Muscle layer of duodenum (tissue), 2 donors: ENCODE measurements around the gene NUP210.

Experiments
- H3K27ac ChIP-seq: one replicate; pipeline ENCODE4 v1.7.0; 2013; ENCODE audit warnings: mild to moderate bottlenecking, low read length
- H3K27me3 ChIP-seq: one replicate; pipeline ENCODE4 v1.7.0; 2013; ENCODE audit warnings: low read depth, mild to moderate bottlenecking, control low read depth, low read length
- H3K36me3 ChIP-seq, 2 donors: one replicate each; pipeline ENCODE4 v1.7.0; 2013; ENCODE audit warnings: low read length in 2 of 2, control low read depth in 1 of 2, mild to moderate bottlenecking in 1 of 2; ENCODE audit not compliant: insufficient read depth in 2 of 2, control insufficient read depth in 1 of 2
- H3K4me1 ChIP-seq, 2 donors: one replicate each; pipeline ENCODE4 v1.7.0; 2013; ENCODE audit warnings: low read length in 2 of 2, mild to moderate bottlenecking in 2 of 2, control low read depth in 1 of 2, moderate library complexity in 1 of 2; ENCODE audit not compliant: insufficient read depth in 2 of 2, control insufficient read depth in 1 of 2
- H3K4me3 ChIP-seq, 2 donors: one replicate each; pipeline ENCODE4 v1.7.0; 2013; ENCODE audit warnings: low read length in 2 of 2, low read depth in 1 of 2, mild to moderate bottlenecking in 1 of 2
- H3K9me3 ChIP-seq, 2 donors: one replicate each; pipeline ENCODE4 v1.7.0; 2013; ENCODE audit warnings: low read length in 2 of 2, control low read depth in 1 of 2, mild to moderate bottlenecking in 1 of 2; ENCODE audit not compliant: control insufficient read depth in 1 of 2
- donor health status: healthy.

Gene NUP210

DNA sequence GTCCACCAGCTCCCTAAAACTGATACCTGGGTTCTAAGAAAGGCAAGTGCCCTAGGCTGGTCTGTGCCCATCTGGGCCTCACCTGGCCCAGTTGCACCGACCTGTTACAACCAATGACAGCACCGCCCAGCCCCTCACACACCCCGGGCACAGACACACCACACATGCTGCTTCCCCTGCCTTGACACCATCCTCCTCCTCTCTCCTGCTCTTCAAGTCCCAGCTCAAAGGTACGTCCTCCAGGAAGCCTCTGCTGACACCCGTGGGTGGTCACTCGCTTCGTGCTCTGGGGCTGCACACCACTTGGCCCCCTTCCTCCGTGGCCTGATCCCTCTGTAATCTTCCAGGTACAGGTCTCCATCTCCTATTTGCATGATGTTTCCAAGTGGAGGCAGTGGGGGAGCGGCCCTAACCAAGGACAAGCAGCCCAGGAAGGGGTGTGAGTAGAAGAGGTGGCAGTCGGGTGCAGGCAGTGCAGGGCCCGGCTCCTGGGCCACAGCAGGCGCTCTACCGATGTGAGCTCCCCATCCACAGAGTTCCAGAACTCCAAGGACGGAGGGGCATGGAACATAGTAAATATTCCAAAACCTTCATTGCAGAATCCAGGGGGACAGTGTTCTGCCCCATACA, 144.6 kb downstream of the NUP210 start:
- peaks cover 0 to 17% of the 10 kb centered on the region in 2 donors for H3K4me1 ChIP-seq
- H3K27ac ChIP-seq: no peak overlapping the region
- H3K4me3 ChIP-seq: no peak overlapping the region
- no peaks in the 10 kb centered on the region for H3K36me3 ChIP-seq
- H3K27me3 ChIP-seq: no peaks in the 10 kb centered on the region
- no peaks in the 10 kb centered on the region for H3K9me3 ChIP-seq

GRCh38 chr3:13274551-13275332, 145.4 kb downstream of the NUP210 start:
- Histone ChIP-seq H3K9me3 (peaks cover 0 to 3% of the 10 kb centered on the region in 2 donors), H3K27ac (no peak overlapping the region), H3K36me3 (no peaks in the 10 kb centered on the region), H3K27me3 (no peaks in the 10 kb centered on the region), H3K4me1 (peaks cover 0 to 17% of the 10 kb centered on the region in 2 donors), H3K4me3 (no peak overlapping the region)

DNA sequence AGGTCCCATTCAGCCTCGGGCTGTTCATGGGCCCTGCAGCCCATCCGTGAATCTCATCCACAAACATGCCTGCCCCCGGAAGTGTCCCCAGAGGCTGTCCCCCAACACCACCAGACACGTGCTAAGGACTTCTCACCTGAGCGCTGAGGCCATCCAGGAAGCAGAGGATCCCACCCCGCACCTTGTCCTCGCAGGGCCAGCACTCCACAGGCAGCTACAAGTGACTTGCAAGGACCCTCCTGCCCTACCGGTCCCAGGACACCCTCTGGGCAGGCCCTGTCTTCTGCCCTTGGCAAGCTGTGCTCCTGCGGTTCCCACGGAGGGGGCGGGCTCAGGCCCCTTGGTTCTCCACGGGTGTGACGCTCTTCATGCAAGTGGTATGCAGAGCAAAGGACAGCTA, 146.0 kb downstream of the NUP210 start:
- no peak overlapping the region for H3K4me3 ChIP-seq
- peaks cover 0 to 17% of the 10 kb centered on the region in 2 donors for H3K4me1 ChIP-seq
- peaks cover 0 to 6% of the 10 kb centered on the region in 2 donors for H3K9me3 ChIP-seq
- H3K27ac ChIP-seq: no peak overlapping the region
- no peaks in the 10 kb centered on the region for H3K36me3 ChIP-seq
- H3K27me3 ChIP-seq: no peaks in the 10 kb centered on the region

DNA sequence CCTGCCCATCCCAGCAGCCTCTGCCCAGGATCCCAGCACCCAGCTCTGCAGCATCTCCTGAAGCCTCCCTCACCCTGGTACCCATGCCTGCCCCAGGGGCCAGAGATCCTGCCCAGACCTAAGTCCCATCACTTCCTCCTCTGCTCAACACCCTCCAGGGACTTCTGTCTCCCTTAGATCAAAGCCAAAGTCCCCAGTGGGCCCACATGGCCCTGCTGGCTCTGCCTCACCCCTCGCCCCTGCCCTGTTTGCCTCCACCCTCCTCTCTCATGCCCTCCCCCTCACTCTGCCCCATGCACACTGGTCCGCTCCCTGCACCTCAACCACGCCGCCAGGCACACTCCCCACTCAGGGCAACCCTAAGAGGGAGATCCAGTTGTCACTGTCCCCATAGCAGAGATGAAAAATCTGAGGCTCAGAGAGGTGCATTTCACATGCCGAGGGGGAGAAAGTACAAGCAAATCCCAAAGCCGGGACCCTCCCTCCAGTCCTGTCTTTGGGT, 146.5 kb downstream of the NUP210 start:
- peaks cover 0 to 17% of the 10 kb centered on the region in 2 donors for H3K4me1 ChIP-seq
- H3K27ac ChIP-seq: no peak overlapping the region
- peaks cover 0 to 6% of the 10 kb centered on the region in 2 donors for H3K9me3 ChIP-seq
- no peak overlapping the region for H3K4me3 ChIP-seq
- H3K27me3 ChIP-seq: no peaks in the 10 kb centered on the region
- H3K36me3 ChIP-seq: no peaks in the 10 kb centered on the region

- Histone ChIP-seq H3K36me3 (no peaks in the 10 kb centered on the region), H3K4me1 (peaks cover 0 to 14% of the 10 kb centered on the region in 2 donors), H3K27me3 (no peaks in the 10 kb centered on the region), H3K4me3 (no peak overlapping the region), H3K9me3 (peaks cover 0 to 6% of the 10 kb centered on the region in 2 donors), H3K27ac (no peak overlapping the region)
Measured at GRCh38 chr3:13272831-13273603, 147.1 kb downstream of the NUP210 start.

DNA sequence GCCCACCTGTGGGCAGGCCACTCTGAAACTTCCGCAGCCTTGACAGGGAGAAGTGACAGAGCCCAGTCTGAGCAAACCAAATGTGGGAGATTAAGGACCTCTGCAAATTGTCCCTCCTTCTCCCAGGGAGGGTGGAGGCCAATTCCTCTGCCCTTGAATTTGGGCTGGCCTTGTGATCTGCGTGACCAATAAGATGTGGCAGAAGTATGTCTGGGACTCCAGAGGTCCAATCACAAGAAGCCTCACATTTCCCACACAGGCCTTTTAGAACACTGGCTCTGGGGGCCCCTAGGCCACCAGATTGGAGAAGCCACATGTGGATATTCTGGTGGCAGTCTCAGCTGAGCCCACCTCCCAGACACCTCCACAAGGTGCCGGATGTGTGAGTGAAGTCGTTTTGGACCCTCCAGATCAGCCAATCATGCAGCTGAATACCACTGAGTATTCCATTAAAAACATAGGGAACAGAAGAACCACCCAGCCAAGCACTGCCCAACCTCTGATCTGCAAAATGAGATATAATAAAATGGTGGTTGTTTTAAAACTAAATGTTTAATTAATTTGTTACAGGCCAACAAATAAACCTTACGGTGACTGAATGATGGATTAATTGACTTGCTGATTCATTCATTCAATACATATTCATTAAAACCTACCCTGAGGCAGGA, 150.3 kb downstream of the NUP210 start:
- Histone ChIP-seq H3K4me3 (no peak overlapping the region), H3K4me1 (no peaks in the 10 kb centered on the region), H3K36me3 (no peaks in the 10 kb centered on the region), H3K27me3 (no peaks in the 10 kb centered on the region), H3K27ac (no peak overlapping the region), H3K9me3 (peaks cover 0 to 10% of the 10 kb centered on the region in 2 donors)

DNA sequence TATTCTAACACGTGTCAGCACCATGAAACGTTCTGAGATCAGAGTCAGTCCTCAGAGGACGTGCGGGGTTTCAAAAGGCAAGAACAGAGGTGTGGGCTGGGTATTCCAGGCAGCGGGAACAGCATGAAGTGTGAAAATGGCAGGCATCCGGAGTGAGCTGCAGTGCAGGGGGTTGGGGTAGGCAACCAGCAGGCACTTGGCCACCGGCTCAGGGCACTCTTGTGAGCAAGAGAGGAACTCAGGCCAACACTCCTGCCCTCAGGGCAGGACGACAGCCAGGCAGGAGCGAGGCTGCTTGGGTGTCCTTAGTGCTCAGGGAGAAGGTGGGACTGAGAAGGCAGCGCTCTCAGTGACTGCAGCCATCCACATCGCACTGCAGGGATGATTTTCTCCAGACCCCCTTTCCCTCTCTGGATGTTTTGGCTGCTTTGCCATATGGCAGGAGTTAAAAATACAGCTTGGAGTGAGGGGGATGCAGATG, 151.1 kb downstream of the NUP210 start:
- Histone ChIP-seq H3K9me3 (peaks cover 0 to 10% of the 10 kb centered on the region in 2 donors), H3K36me3 (no peaks in the 10 kb centered on the region), H3K27ac (no peak overlapping the region), H3K27me3 (no peaks in the 10 kb centered on the region), H3K4me1 (no peaks in the 10 kb centered on the region), H3K4me3 (no peak overlapping the region)

DNA sequence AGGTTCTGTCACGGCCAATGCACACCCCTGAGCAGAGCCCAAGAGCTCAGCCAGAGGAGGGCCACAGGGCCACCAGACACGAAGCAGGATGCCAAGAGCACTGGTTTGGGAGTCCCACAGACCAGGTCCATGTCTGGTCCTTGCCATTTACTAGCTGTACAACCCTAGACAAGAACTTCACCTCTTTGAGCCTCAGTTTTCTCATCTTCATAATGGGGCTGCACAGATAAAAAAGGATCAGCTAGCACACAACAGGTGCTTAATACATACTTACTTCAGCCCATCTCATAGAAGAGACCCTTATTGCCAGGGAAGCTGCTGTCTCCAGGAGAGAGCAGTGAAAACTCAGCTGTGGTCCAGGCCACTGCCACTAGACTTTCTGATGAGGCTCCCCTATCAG, 152.0 kb downstream of the NUP210 start:
- no peaks in the 10 kb centered on the region for H3K4me1 ChIP-seq
- H3K36me3 ChIP-seq: no peaks in the 10 kb centered on the region
- H3K27me3 ChIP-seq: no peaks in the 10 kb centered on the region
- peaks cover 0 to 10% of the 10 kb centered on the region in 2 donors for H3K9me3 ChIP-seq
- no peak overlapping the region for H3K27ac ChIP-seq
- no peak overlapping the region for H3K4me3 ChIP-seq

DNA sequence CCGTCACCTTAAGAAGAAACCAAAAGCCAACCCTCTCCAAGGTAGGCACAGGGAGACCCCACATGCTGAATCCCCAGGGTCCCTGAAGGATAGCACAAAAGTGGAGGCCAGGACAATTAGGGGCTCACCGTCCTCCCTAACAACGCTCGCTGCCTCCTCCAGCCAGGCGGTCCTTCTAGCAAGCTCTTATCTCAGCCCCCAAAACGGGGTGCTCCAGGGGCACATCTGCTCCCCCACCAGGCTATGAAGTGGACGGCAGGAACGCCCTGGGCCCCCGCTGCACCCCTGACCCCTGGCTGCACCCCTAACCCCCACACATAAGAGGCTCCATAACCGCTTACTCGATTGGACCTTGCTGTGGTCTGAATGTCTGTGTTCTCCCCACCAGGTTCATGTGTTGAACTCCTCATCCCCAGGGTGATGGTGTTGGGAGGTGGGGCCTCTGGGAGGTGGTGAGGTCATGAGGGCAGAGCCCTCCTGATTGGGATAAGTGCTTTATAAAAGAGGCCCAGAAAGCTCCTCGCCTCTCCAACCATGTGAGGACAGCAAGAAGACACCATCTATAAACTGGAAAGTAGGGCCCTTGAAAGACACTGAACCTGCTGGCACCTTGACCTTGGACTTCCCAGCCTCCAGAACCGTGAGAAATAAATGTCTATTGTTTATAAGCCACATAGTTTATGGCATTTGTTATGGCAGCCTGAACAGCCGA, 153.3 kb downstream of the NUP210 start:
- no peak overlapping the region for H3K27ac ChIP-seq
- H3K36me3 ChIP-seq: no peaks in the 10 kb centered on the region
- H3K9me3 ChIP-seq: peaks cover 0 to 10% of the 10 kb centered on the region in 2 donors
- no peak overlapping the region for H3K4me3 ChIP-seq
- H3K4me1 ChIP-seq: no peaks in the 10 kb centered on the region
- no peaks in the 10 kb centered on the region for H3K27me3 ChIP-seq
